IMR-90 (cell line): Measurements from ENCODE around the gene TMEM101. TPM values are rescaled to one million over a fixed set of nuclear protein-coding genes. Genes with fewer than 3 reads are reported as not detected.

Experiments used
- ATAC-seq: fragments of 200-7000 bp; cut with Tn5 transposase; 2 replicates; pipeline ENCODE4 v1.9.1; 2020; ENCODE audit warnings: low read depth, mild to moderate bottlenecking, moderate library complexity
- BruUV-seq: library from RNA; stranded (reverse); fragments of 400-500 nt; replicated peaks from 2 replicates; lab custom pipeline; 2021; lab: Mats Ljungman, UMichigan
- CTCF ChIA-PET: fragments of 300-600 bp; formaldehyde crosslinking; extraction: SDS; loops from one replicate; lab custom pipeline; 2021; ENCODE audit warnings: antibody characterized with exemption; lab: Yijun Ruan, JAX
- POLR2A ChIA-PET: fragments of 300-600 bp; sonication (Branson Sonifier 250); formaldehyde crosslinking; loops from one replicate; lab custom pipeline; 2022; ENCODE audit warnings: antibody characterized with exemption; ENCODE audit not compliant: unreplicated experiment; lab: Charles Lee
- DNase-seq: peaks from one replicate; pipeline ENCODE4 v3.0.0; 2013
- H2AFZ ChIP-seq: replicated peaks from 2 replicates; pipeline ENCODE3; 2013; ENCODE audit warnings: low read length, mild to moderate bottlenecking; ENCODE audit not compliant: poor library complexity
- H2AK5ac ChIP-seq: 2 replicates; pipeline ENCODE4 v1.6.1; 2013; ENCODE audit warnings: low read depth, low read length, inconsistent platforms
- H2AK9ac ChIP-seq: replicated peaks from 2 replicates; pipeline ENCODE3; 2013; ENCODE audit warnings: mild to moderate bottlenecking, low read depth, low read length, moderate library complexity; ENCODE audit not compliant: poor library complexity
- H2BK120ac ChIP-seq: 2 replicates; pipeline ENCODE4 v1.6.1; 2013; ENCODE audit warnings: low read depth, low read length, inconsistent platforms
- H2BK15ac ChIP-seq: 3 replicates; pipeline ENCODE4 v1.6.1; 2013; ENCODE audit warnings: low read depth, low read length, inconsistent platforms
- H2BK20ac ChIP-seq: 2 replicates; pipeline ENCODE4 v1.6.1; 2013; ENCODE audit warnings: low read depth, mild to moderate bottlenecking, inconsistent platforms, low read length, moderate library complexity
- H2BK5ac ChIP-seq: 2 replicates; pipeline ENCODE4 v1.6.1; 2013; ENCODE audit warnings: mild to moderate bottlenecking, low read depth, low read length, inconsistent platforms; ENCODE audit not compliant: poor library complexity, severe bottlenecking
- H3K14ac ChIP-seq: replicated peaks from 2 replicates; pipeline ENCODE4 v1.6.1; 2013; ENCODE audit warnings: low read depth, low read length, inconsistent platforms
- H3K18ac ChIP-seq: 2 replicates; pipeline ENCODE4 v1.6.1; 2013; ENCODE audit warnings: low read depth, low read length, control low read depth
- H3K23ac ChIP-seq: 2 replicates; pipeline ENCODE4 v1.6.1; 2013; ENCODE audit warnings: low read depth, low read length, inconsistent platforms
- H3K27ac ChIP-seq: 2 replicates; pipeline ENCODE4 v1.5.1; 2013; ENCODE audit warnings: mild to moderate bottlenecking, control low read depth, low read length; ENCODE audit not compliant: insufficient read depth
- H3K27me3 ChIP-seq: 2 replicates; pipeline ENCODE4 v1.6.1; 2013; ENCODE audit warnings: low read length; ENCODE audit not compliant: control insufficient read depth, insufficient read depth
- H3K36me3 ChIP-seq: 2 replicates; pipeline ENCODE4 v1.6.1; 2013; ENCODE audit warnings: low read length, mixed read lengths; ENCODE audit not compliant: control insufficient read depth, insufficient read depth
- H3K4ac ChIP-seq: 2 replicates; pipeline ENCODE4 v1.6.1; 2013; ENCODE audit warnings: low read depth, low read length, inconsistent platforms
- H3K4me1 ChIP-seq: 2 replicates; pipeline ENCODE4 v1.6.1; 2013; ENCODE audit warnings: low read length, mixed read lengths; ENCODE audit not compliant: control insufficient read depth, insufficient read depth
- H3K4me2 ChIP-seq: 2 replicates; pipeline ENCODE4 v1.6.1; 2013; ENCODE audit warnings: low read depth, mild to moderate bottlenecking, control low read depth, low read length, moderate library complexity
- H3K4me3 ChIP-seq: 2 replicates; pipeline ENCODE4 v1.5.1; 2013; ENCODE audit warnings: low read depth, mild to moderate bottlenecking, control low read depth, low read length, moderate library complexity; ENCODE audit not compliant: insufficient read depth
- H3K56ac ChIP-seq: 2 replicates; pipeline ENCODE4 v1.6.1; 2013; ENCODE audit warnings: low read length, inconsistent platforms; ENCODE audit not compliant: insufficient read depth; ENCODE audit errors: extremely low read depth
- H3K79me1 ChIP-seq, 2 experiments: 2 replicates each; pipeline ENCODE4 v1.6.1; 2013; ENCODE audit warnings: low read length in 2 of 2, inconsistent platforms in 1 of 2, low read depth in 1 of 2
- H3K9ac ChIP-seq: 2 replicates; pipeline ENCODE4 v1.6.1; 2013; ENCODE audit warnings: low read depth, low read length, control low read depth
- H3K9me1 ChIP-seq: 2 replicates; pipeline ENCODE4 v1.6.1; 2013; ENCODE audit warnings: low read length, inconsistent platforms; ENCODE audit not compliant: insufficient read depth
- H3K9me3 ChIP-seq: 2 replicates; pipeline ENCODE4 v1.6.1; 2013; ENCODE audit warnings: low read length; ENCODE audit not compliant: control insufficient read depth, insufficient read depth
- H4K20me1 ChIP-seq: 2 replicates; pipeline ENCODE4 v1.6.1; 2013; ENCODE audit warnings: low read length, inconsistent platforms; ENCODE audit not compliant: insufficient read depth
- H4K5ac ChIP-seq: 2 replicates; pipeline ENCODE4 v1.6.1; 2013; ENCODE audit warnings: mild to moderate bottlenecking, low read depth, low read length, control low read depth
- H4K8ac ChIP-seq, 2 experiments: 2 replicates each; pipeline ENCODE4 v1.6.1; 2013; ENCODE audit warnings: low read depth in 2 of 2, low read length in 2 of 2, control low read depth in 1 of 2, inconsistent platforms in 1 of 2
- H4K91ac ChIP-seq: 2 replicates; pipeline ENCODE4 v1.6.1; 2013; ENCODE audit warnings: low read depth, low read length, inconsistent platforms; ENCODE audit not compliant: insufficient read depth
- BHLHE40 ChIP-seq: fragments of 150-350 bp; IDR thresholded peaks from 2 replicates; pipeline ENCODE4 v1.6.1; 2016; ENCODE audit warnings: mild to moderate bottlenecking, low read depth, low read length
- CEBPB ChIP-seq: IDR thresholded peaks from 2 replicates; pipeline ENCODE4 v1.6.1; 2012; ENCODE audit warnings: low read depth, low read length, improper control_type of control experiment
- CHD1 ChIP-seq: IDR thresholded peaks from 2 replicates; pipeline ENCODE4 v1.6.1; 2012; ENCODE audit warnings: low read depth, low read length, improper control_type of control experiment
- FOS ChIP-seq: fragments of 150-350 bp; IDR thresholded peaks from 2 replicates; pipeline ENCODE4 v1.6.1; 2016; ENCODE audit warnings: low read depth, low read length
- MAFK ChIP-seq: IDR thresholded peaks from 2 replicates; pipeline ENCODE4 v1.6.1; 2012; ENCODE audit warnings: low read depth, low read length, improper control_type of control experiment
- MAZ ChIP-seq: IDR thresholded peaks from 2 replicates; pipeline ENCODE4 v1.6.1; 2012; ENCODE audit warnings: low read depth, mild to moderate bottlenecking, low read length, improper control_type of control experiment, moderate library complexity, borderline replicate concordance
- MXI1 ChIP-seq: IDR thresholded peaks from 2 replicates; pipeline ENCODE4 v1.6.1; 2012; ENCODE audit warnings: low read depth, mild to moderate bottlenecking, low read length, moderate library complexity, borderline replicate concordance
- NFE2L2 ChIP-seq: fragments of 150-350 bp; IDR thresholded peaks from 2 replicates; pipeline ENCODE4 v1.6.1; 2016; ENCODE audit warnings: low read depth, mild to moderate bottlenecking, low read length
- RAD21 ChIP-seq: IDR thresholded peaks from 2 replicates; pipeline ENCODE4 v1.6.1; 2012; ENCODE audit warnings: low read length, improper control_type of control experiment
- RCOR1 ChIP-seq: IDR thresholded peaks from 2 replicates; pipeline ENCODE4 v1.6.1; 2012; ENCODE audit warnings: mild to moderate bottlenecking, low read length, improper control_type of control experiment; ENCODE audit not compliant: insufficient replicate concordance
- WGBS, 2 experiments: methylation state at CpG; one replicate each; pipeline versions ENCODE4 v1.1.5 to v1.1.7; 2013; ENCODE audit warnings: missing lambda C conversion rate in 2 of 2; ENCODE audit not compliant: insufficient read length in 1 of 2; ENCODE audit errors: extremely low coverage in 2 of 2; 5-methylcytosine and 5-hydroxymethylcytosine counted together
- dilution Hi-C: fragments of 300-500 bp; cut with HindIII; formaldehyde crosslinking; loops from one replicate; pipeline ENCODE4 v1.14.3; 2018; ENCODE audit warnings: low sequenced_read_pairs; ENCODE audit not compliant: unreplicated experiment
- in situ Hi-C: fragments of 300-500 bp; cut with MboI; formaldehyde crosslinking; loops from 3 replicates; pipeline ENCODE4 v1.14.3; 2019; ENCODE audit warnings: low sequenced_read_pairs, inconsistent platforms, mixed read lengths
- intact Hi-C: fragments of 100-400 bp; cut with micrococcal nuclease; formaldehyde crosslinking; loops from 2 replicates; pipeline ENCODE4 v1.10.0; 2022
- polyA plus RNA-seq, 3 experiments: library from polyadenylated mRNA; depleted of rRNA; stranded (reverse); fragments of >200 nt; gene quantifications; 2 replicates each; pipeline ENCODE4 v1.2.3, GENCODE V29; 2012; ENCODE audit warnings: low replicate concordance in 1 of 3
- total RNA-seq: library from RNA; depleted of rRNA; stranded (reverse); fragments of >200 nt; gene quantifications from 2 replicates; pipeline ENCODE4 v1.2.3, GENCODE V29; 2012
- TF ChIP-seq, protein P1 (sequence below): fragments of 150-350 bp; IDR thresholded peaks from 2 replicates; pipeline ENCODE4 v1.6.1; 2017; ENCODE audit warnings: mild to moderate bottlenecking, antibody characterized with exemption, low read length, low read depth
- TF ChIP-seq, protein P2 (sequence below): conservative IDR thresholded peaks from 2 replicates; pipeline ENCODE4 v1.5.1; 2012; ENCODE audit warnings: mild to moderate bottlenecking, low read depth, low read length, improper control_type of control experiment

TMEM101 gene
- total and polyA plus RNA-seq, 2 of the 4 experiments (the other 2 are of a cell fraction): 30.7 to 36.6 TPM

DNA sequence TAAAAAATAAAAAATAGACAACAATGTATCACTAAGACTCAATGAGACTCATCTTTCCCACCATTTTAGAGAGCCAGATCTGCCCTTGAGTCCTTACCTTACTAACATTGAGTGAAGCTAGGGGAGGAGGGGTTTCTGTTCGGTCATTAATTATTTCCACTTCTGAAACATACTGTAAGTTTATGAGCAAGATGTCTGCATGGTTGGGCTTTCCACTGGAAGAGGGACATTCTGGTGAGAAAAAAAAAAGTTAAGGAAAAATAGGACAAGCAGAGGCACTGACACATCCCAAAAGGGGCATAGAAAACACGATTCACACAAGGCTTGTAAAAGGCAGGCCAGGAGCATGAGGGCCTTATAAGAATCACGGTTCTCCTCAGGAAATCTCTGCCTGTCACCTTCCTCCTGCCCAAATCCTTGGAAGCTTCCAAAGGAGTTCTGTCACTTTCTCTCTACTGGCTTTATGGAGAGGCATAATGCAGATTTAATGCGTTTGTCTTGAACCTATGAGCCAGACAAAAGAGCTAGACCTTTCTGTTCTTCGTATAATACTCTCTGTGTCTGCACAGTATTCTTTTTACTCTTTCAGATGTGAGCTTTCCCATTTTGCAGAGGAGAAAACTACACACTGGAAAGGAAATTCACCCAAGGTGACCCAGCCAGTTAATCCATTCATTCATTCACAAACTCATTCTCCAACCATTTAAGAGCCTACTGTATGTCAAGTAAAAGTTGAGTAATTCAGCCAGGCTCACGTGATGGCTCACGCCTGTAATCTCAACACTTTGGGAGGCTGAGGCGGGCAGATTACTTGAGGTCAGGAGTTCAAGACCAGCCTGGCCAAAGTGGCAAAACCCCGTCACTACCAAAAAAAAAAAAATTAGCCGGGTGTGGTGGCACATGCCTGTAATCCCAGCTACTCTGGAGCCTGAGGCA lies 49.2 kb upstream of the TMEM101 start:
- Histone ChIP-seq H2BK120ac (no peak overlapping the region), H3K27ac (no peak overlapping the region), H3K4ac (no peak overlapping the region), H3K9ac (no peak overlapping the region), H3K56ac (no peak overlapping the region), H3K4me2 (no peak overlapping the region), H3K4me1 (peaks cover 2% of the 10 kb centered on the region; the same call in 1 of the 2 replicates), H4K91ac (no peak overlapping the region), H2AFZ (no peak overlapping the region), H3K79me1 (peaks cover 22 to 47% of the 10 kb centered on the region in 2 experiments), H3K36me3 (peaks cover 14% of the 10 kb centered on the region), H2BK20ac (no peak overlapping the region), H4K8ac (no peak overlapping the region), H3K18ac (no peak overlapping the region), H3K27me3 (no peaks in the 10 kb centered on the region), H3K23ac (no peak overlapping the region), H2AK5ac (no peak overlapping the region), H3K9me3 (no peaks in the 10 kb centered on the region), H2BK15ac (no peak overlapping the region), H2BK5ac (no peak overlapping the region), H3K9me1 (no peaks in the 10 kb centered on the region), H2AK9ac (no peak overlapping the region), H4K20me1 (peaks cover 56% of the 10 kb centered on the region), H4K5ac (no peak overlapping the region), H3K4me3 (no peak overlapping the region), H3K14ac (no peak overlapping the region)
- in situ Hi-C loops (no loop called here), intact Hi-C loops (no loop called here), dilution Hi-C loops (no loop called here)
- ChIA-PET POLR2A (no interaction called here), CTCF (no interaction called here)
- DNase-seq (no peak), ATAC-seq (no peak)
- TF ChIP-seq, protein P1, sequence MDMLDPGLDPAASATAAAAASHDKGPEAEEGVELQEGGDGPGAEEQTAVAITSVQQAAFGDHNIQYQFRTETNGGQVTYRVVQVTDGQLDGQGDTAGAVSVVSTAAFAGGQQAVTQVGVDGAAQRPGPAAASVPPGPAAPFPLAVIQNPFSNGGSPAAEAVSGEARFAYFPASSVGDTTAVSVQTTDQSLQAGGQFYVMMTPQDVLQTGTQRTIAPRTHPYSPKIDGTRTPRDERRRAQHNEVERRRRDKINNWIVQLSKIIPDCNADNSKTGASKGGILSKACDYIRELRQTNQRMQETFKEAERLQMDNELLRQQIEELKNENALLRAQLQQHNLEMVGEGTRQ: no peak
- TF ChIP-seq, protein P2, sequence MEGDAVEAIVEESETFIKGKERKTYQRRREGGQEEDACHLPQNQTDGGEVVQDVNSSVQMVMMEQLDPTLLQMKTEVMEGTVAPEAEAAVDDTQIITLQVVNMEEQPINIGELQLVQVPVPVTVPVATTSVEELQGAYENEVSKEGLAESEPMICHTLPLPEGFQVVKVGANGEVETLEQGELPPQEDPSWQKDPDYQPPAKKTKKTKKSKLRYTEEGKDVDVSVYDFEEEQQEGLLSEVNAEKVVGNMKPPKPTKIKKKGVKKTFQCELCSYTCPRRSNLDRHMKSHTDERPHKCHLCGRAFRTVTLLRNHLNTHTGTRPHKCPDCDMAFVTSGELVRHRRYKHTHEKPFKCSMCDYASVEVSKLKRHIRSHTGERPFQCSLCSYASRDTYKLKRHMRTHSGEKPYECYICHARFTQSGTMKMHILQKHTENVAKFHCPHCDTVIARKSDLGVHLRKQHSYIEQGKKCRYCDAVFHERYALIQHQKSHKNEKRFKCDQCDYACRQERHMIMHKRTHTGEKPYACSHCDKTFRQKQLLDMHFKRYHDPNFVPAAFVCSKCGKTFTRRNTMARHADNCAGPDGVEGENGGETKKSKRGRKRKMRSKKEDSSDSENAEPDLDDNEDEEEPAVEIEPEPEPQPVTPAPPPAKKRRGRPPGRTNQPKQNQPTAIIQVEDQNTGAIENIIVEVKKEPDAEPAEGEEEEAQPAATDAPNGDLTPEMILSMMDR: no peak
- TF ChIP-seq RAD21 (no peak), CHD1 (no peak), NFE2L2 (no peak), MAFK (no peak), CEBPB (no peak), FOS (no peak), MAZ (no peak), RCOR1 (no peak), MXI1 (no peak), BHLHE40 (no peak)
- BruUV-seq: no TSS peak
- 90% methylated on average over 2 of the region's 10 CpGs; no CpG with 5 or more reads in 1 of the 2 experiments for WGBS, 2 experiments
